Measurements from ENCODE around the gene NAPSA.
"Not testable (repeated sequence)": the region's sequence is repeated elsewhere in the genome, so short reads cannot be mapped to it uniquely, and the experiment has no call there.

Gene NAPSA

GRCh38 chr19:50330365-50331078, 34.9 kb downstream of the NAPSA start:
- peak overlapping the region; percentile 69 for H3K9ac ChIP-seq (ENCODE audit: low read length)
- H4K20me1 ChIP-seq (ENCODE audit: insufficient read depth, low read length): no peaks in the 10 kb centered on the region
- H3K4me2 ChIP-seq (ENCODE audit: low read length): peak overlapping the region; percentile 87
- no peak for TF ChIP-seq EZH2 (IDR thresholded peaks at IDR 0.05; ENCODE audit: borderline replicate concordance, low read length)
- no peak for TF ChIP-seq CTCF (IDR thresholded peaks at IDR 0.05; ENCODE audit: low read length)
- no peaks in the 10 kb centered on the region for H3K79me2 ChIP-seq (ENCODE audit: insufficient read depth, low read length)
- no peak overlapping the region for H2AFZ ChIP-seq (ENCODE audit: low read length)
- peaks cover 4% of the 10 kb centered on the region; the same call in 1 of the 2 replicates for H3F3A ChIP-seq (ENCODE audit: insufficient read depth, low read length)
- H3K36me3 ChIP-seq (ENCODE audit: insufficient read depth, low read length): peaks cover 16% of the 10 kb centered on the region; the same call in 1 of the 2 replicates
- H3K4me1 ChIP-seq (ENCODE audit: insufficient read depth, low read length, severe bottlenecking): peaks cover 75% of the 10 kb centered on the region
- H3K9me2 ChIP-seq (ENCODE audit: low read depth, low read length): no peaks in the 10 kb centered on the region
- peak overlapping the region; percentile 69 for H3K4me3 ChIP-seq (ENCODE audit: low read depth, low read length, poor library complexity, severe bottlenecking)
- H3K27ac ChIP-seq (ENCODE audit: low read depth, low read length, poor library complexity, severe bottlenecking): peak overlapping the region; percentile 89
- H3K9me3 ChIP-seq (ENCODE audit: low read length): no peaks in the 10 kb centered on the region
- H3K27me3 ChIP-seq (ENCODE audit: insufficient read depth, low read length): peaks cover 14% of the 10 kb centered on the region

GRCh38 chr19:50329926-50330294, 35.5 kb downstream of the NAPSA start:
- peaks cover 73% of the 10 kb centered on the region for H3K4me1 ChIP-seq (ENCODE audit: insufficient read depth, low read length, severe bottlenecking)
- H3F3A ChIP-seq (ENCODE audit: insufficient read depth, low read length); H3K9me3 ChIP-seq (ENCODE audit: low read length); H3K36me3 ChIP-seq (ENCODE audit: insufficient read depth, low read length); H3K9me2 ChIP-seq (ENCODE audit: low read depth, low read length); H3K79me2 ChIP-seq (ENCODE audit: insufficient read depth, low read length); H2AFZ ChIP-seq (ENCODE audit: low read length); H4K20me1 ChIP-seq (ENCODE audit: insufficient read depth, low read length): not testable (repeated sequence)
- peak overlapping the region; percentile 69 for H3K9ac ChIP-seq (ENCODE audit: low read length)
- H3K27ac ChIP-seq (ENCODE audit: low read depth, low read length, poor library complexity, severe bottlenecking): peak overlapping the region; percentile 89
- H3K27me3 ChIP-seq (ENCODE audit: insufficient read depth, low read length): peaks cover 14% of the 10 kb centered on the region
- peak overlapping the region; percentile 87 for H3K4me2 ChIP-seq (ENCODE audit: low read length)
- H3K4me3 ChIP-seq (ENCODE audit: low read depth, low read length, poor library complexity, severe bottlenecking): peak overlapping the region; percentile 69

- peak within 1 kb of the TSS; percentile 69 for H3K4me3 ChIP-seq (ENCODE audit: low read depth, low read length, poor library complexity, severe bottlenecking)
Measured at GRCh38 chr19:50329146-50329925, 36.1 kb downstream of the NAPSA start, which contains the start of gene KCNC3. KCNC3 (minus strand) TSS chr19:50329377; CDS start chr19:50329082, 295 bp downstream.

More at GRCh38 chr19:50329146-50329925, 36.1 kb downstream of the NAPSA start, which contains the start of gene KCNC3:
- 0 out of 2 replicates have a peak, but pooled peaks cover 2% of the 10 kb centered on the region for H4K20me1 ChIP-seq (ENCODE audit: insufficient read depth, low read length)
- no peaks in the 10 kb centered on the region for H3K9me3 ChIP-seq (ENCODE audit: low read length)
- H3K4me2 ChIP-seq (ENCODE audit: low read length): peak within 1 kb of the TSS; percentile 87
- no peak within 1 kb of the TSS for H2AFZ ChIP-seq (ENCODE audit: low read length)
- H3K4me1 ChIP-seq (ENCODE audit: insufficient read depth, low read length, severe bottlenecking): peaks cover 72% of the 10 kb centered on the region
- peak within 1 kb of the TSS; percentile 69 for H3K9ac ChIP-seq (ENCODE audit: low read length)
- no peaks in the 10 kb centered on the region for H3K9me2 ChIP-seq (ENCODE audit: low read depth, low read length)
- H3K36me3 ChIP-seq (ENCODE audit: insufficient read depth, low read length): peaks cover 5% of the 10 kb centered on the region; the same call in 1 of the 2 replicates
- no peaks in the 10 kb centered on the region for H3K79me2 ChIP-seq (ENCODE audit: insufficient read depth, low read length)
- peak within 1 kb of the TSS; percentile 89 for H3K27ac ChIP-seq (ENCODE audit: low read depth, low read length, poor library complexity, severe bottlenecking)
- TF ChIP-seq CTCF (IDR thresholded peaks at IDR 0.05; ENCODE audit: low read length) (no peak), EZH2 (IDR thresholded peaks at IDR 0.05; ENCODE audit: borderline replicate concordance, low read length) (no peak)
- H3F3A ChIP-seq (ENCODE audit: insufficient read depth, low read length): peaks cover 4% of the 10 kb centered on the region; the same call in 1 of the 2 replicates
- peaks cover 14% of the 10 kb centered on the region for H3K27me3 ChIP-seq (ENCODE audit: insufficient read depth, low read length)

Measured in OCI-LY1 (cell line).